GM10847 (cell line): ENCODE data around the gene THSD4.

Experiments used
- POLR2A ChIP-seq: IDR thresholded peaks from 2 replicates; pipeline ENCODE4 v1.6.1; 2011; ENCODE audit not compliant: insufficient read length; ENCODE audit errors: extremely low read depth

The THSD4 gene

GRCh38 chr15:71338827-71339542, 223.7 kb downstream of the THSD4 start:
- TF ChIP-seq POLR2A: no peak

DNA sequence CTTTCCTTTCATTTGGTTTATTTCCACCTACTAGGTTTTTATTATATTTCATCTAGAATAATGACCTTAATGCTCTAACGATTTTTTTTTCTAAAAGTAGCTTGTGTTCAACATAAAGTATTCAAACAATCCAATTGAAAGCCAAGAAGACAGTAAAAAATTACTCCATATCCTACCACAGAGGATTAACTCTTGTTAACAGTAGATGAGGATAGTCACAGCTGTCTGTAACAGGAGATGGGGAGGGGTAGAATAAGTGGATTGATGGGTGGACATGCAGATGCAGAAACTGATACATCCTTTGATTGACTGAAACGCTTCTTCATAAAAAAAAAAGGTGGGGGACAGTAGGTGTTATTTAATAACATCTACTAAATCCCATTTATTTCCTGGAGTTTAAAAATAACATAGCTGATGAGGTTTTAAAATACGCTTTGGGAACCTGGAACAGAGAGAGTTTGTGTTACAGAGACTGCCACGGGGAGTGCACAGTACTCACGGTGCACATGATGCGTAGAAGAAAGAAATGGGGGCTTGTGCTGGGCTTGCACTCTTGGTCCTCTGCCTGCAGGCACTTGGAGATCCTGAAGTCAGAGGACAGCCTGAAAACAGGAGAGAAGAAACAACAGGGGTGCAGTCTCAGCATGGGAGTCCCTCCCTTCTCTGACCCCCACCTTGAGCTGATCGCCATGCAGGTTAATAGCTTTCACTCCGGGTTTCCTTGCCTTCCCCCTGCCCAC, 226.7 kb downstream of the THSD4 start:
- TF ChIP-seq POLR2A: no peak

DNA sequence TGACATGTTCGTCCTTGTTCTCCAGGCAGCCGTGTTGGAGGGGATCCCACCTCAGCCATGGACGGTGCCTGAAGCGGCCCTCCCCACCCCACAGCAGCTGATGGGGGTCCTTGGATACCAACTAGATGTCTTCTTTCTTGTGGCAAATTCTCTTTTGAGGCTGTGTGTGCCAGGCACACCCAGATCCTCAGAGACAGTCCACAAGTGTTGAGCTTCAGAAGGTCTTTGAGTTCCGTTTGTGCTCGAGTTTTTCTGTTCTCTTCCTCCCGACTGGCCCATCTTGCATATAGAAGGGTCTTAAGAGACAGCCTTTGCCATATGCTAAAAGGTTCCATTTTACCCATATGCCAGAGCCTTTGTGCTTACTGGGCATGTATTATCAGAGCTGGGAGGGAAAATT, 227.4 kb downstream of the THSD4 start:
- TF ChIP-seq POLR2A: no peak

DNA sequence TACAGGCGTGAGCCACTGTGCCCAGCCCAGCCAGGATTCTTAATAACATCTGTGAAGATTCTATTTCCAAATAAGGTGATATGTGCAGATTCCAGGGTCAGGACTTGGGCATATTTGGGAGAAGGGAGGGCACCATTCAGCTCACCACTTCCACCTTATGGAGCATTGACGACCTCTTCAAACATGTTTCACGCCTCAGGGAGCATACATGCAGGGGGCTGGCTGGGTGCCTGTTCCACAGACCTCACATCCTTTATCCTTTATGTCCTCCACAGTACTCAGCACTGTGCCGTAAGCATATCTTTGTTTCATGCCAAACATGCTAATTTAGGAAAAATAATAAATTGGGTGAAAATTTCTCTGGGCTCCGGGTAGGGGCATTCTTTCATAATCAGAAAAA, 229.0 kb downstream of the THSD4 start:
- TF ChIP-seq POLR2A: no peak

- TF ChIP-seq POLR2A: no peak
Observed at GRCh38 chr15:71345186-71345585, 229.9 kb downstream of the THSD4 start.

DNA sequence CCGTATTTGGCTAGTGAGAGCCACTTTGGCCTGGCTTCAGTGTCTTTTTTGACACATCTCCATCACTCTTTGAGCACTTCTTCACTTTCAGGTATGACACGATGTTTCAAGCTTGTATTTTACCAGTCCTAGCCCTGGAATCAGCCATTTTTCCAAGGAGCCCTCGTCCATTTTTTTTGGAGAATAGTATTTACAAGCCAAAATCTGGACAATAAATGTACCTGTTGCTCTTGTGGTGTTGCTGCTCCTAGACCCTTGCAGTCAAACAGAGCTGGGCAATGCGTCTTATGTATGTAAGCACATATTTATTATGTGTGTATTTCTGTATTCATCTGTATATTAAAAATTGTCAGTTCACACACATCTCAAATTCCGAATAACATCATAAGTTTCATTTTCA, 231.2 kb downstream of the THSD4 start:
- no peak for TF ChIP-seq POLR2A

DNA sequence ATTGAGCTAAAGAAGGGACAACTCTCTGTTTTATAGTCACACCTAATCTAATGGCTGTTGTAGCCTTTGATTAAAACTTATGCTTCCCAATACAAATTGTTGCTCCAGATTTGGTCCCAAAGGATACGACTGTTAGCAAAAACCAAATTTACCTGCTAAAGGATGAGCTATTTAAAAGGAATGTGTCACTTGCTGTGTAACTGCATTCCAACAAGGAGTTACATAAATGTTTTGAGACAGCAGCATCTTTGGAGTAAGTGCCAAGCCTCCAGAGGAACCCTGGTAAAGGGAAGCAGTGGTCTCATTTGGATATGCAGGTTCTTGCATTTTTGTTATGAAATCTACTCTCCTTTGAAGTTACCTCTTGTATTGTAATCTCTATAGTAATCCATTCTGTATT, 233.3 kb downstream of the THSD4 start:
- no peak for TF ChIP-seq POLR2A

GRCh38 chr15:71349336-71349735, 234.1 kb downstream of the THSD4 start:
- no peak for TF ChIP-seq POLR2A

DNA sequence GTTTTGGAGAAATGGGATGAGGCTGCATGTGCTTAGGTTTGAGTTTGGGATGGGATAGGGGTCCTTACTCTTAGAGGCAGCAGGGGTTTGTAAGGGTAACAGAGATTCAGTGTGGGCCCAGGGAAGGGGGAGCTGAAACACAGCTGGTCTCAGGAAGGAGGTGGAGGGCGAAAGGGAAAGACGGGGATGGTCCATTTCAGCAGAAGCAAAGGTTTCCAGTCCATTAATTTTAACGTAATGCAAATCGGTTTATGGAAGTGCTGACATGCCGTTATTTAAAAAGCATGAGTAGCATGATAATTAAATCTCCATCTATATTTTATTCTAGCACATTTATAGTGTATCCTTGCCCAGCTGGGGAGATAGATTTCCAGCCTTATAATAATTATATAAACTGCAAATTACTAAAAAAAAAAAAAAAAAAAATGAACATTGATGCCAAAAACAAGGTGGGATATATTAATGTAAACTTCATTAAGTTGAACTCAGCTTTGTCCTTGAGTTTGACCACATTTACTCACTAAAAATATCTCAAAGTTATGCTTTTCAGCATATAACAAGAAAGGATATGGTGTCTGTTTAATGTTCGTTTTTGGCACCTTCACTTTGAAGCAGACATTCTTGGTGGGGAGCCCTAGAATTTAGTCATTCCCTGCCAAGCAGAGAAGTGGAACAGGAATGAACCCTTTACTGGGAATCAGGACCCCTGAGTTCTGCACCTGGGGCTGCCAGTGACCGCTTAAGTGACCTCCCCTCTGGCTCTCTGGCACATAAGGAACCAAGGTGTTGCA, 234.7 kb downstream of the THSD4 start:
- TF ChIP-seq POLR2A: no peak

- TF ChIP-seq POLR2A: no peak
Observed at GRCh38 chr15:71350622-71351378, 235.5 kb downstream of the THSD4 start.

GRCh38 chr15:71352125-71352524, 236.9 kb downstream of the THSD4 start:
- TF ChIP-seq POLR2A: no peak

DNA sequence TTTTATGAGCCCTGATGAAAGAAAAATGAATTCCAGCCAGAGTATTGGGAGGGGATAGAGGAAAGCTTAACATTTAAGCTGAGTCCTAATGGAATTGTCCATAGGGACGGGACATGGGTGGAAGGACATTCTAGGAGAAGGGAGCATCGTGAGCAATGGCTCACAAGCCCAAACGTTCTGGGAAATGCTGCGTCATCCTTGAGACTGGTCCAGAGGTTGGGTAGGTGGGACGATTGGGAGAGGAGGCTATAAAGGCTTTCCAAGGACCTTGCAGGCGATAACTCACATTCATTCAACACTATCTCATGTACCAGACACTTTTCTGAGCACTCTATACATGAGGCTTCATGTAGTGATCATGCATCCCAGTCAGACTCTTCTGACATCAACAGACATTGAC, 237.5 kb downstream of the THSD4 start:
- no peak for TF ChIP-seq POLR2A

- TF ChIP-seq POLR2A: no peak
Observed at GRCh38 chr15:71353171-71353570, 237.9 kb downstream of the THSD4 start.

DNA sequence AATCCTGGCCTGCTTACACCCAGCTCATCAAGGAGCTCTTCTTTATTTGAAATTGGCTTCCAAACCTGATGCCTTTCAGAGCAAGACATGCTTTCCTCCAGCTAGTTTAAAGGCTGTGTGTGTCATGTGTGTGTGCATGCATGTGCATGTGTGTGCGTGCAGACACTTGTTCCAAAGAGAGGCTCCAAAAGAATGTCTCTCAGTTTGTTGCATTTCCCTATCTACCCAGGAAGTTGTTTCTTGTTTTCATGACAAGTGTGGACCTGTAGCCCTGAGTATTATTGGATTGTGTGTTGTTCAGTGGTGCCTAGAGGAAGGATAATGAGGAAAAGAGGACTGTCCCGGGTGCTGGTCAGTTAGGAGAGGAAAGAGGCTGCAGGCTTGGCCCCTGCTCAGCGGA, 240.0 kb downstream of the THSD4 start:
- no peak for TF ChIP-seq POLR2A

- TF ChIP-seq POLR2A: no peak
Observed at GRCh38 chr15:71357321-71357732, 242.1 kb downstream of the THSD4 start.
